Left ventricle myocardium inferior (tissue), 1 donor: Measurements from ENCODE around the gene SPATA9. TPM values are rescaled to one million over a fixed set of nuclear protein-coding genes. Genes with fewer than 3 reads are reported as not detected.
A peak's percentile ranks its signal among the peaks of the same experiment; 100 is the strongest.

Source experiments
- DNase-seq: peaks from one replicate; pipeline ENCODE4 v3.0.0-alpha.2; 2020
- H3K27ac ChIP-seq: fragments of 200-600 bp; replicated peaks from 2 replicates; pipeline ENCODE4 v1.8.0; 2021
- H3K27me3 ChIP-seq: fragments of 200-600 bp; 2 replicates; pipeline ENCODE4 v1.8.0; 2021; ENCODE audit warnings: low read depth
- H3K36me3 ChIP-seq: fragments of 200-600 bp; 2 replicates; pipeline ENCODE4 v1.8.0; 2021
- H3K4me1 ChIP-seq: fragments of 200-600 bp; 2 replicates; pipeline ENCODE4 v1.8.0; 2021
- H3K4me3 ChIP-seq: fragments of 200-600 bp; 2 replicates; pipeline ENCODE4 v1.8.0; 2021; ENCODE audit warnings: mild to moderate bottlenecking, moderate library complexity
- H3K9me3 ChIP-seq: fragments of 200-600 bp; replicated peaks from 2 replicates; pipeline ENCODE4 v1.8.0; 2021
- CTCF ChIP-seq: fragments of 200-600 bp; IDR thresholded peaks from 2 replicates; pipeline ENCODE4 v1.8.0; 2021; ENCODE audit warnings: antibody characterized with exemption, mild to moderate bottlenecking, borderline replicate concordance
- intact Hi-C: fragments of 100-400 bp; cut with micrococcal nuclease; formaldehyde crosslinking; loops from one replicate; pipeline ENCODE4 v1.11.0; 2022
- total RNA-seq: library from RNA; stranded (reverse); fragmentation: NEBNext Ultra II Directional; extraction: Animal tissue kit (Norgen Biotek cat#: 25700); gene quantifications from one replicate; pipeline ENCODE4 v1.2.1, GENCODE V29; 2021
- donor health status: DM: no; HTN: yes; CAD: no; lungs with severe emphysema.

Gene SPATA9
- total RNA-seq, 1 donor from 2014 or later = not detected

- no peaks in the 10 kb centered on the region for H3K9me3 ChIP-seq
- intact Hi-C loops = no loop called here
- DNase-seq = no peak
Measured at GRCh38 chr5:95720094-95720786, 37.4 kb upstream of the SPATA9 start.

GRCh38 chr5:95718738-95719137 lies 35.9 kb upstream of the SPATA9 start:
- TF ChIP-seq CTCF = no peak
- intact Hi-C loops = no loop called here
- no peak overlapping the region for H3K4me3 ChIP-seq

More at GRCh38 chr5:95720094-95720786, 37.4 kb upstream of the SPATA9 start:
- H3K36me3 ChIP-seq = no peaks in the 10 kb centered on the region
- H3K27me3 ChIP-seq = no peaks in the 10 kb centered on the region
- H3K4me1 ChIP-seq = peaks cover 41% of the 10 kb centered on the region
- no peak for TF ChIP-seq CTCF
- H3K27ac ChIP-seq = peak overlapping the region; percentile 51
- no peak overlapping the region for H3K4me3 ChIP-seq

GRCh38 chr5:95718203-95718602 lies 35.4 kb upstream of the SPATA9 start:
- no peak overlapping the region for H3K4me3 ChIP-seq
- H3K27ac ChIP-seq = no peak overlapping the region
- intact Hi-C loops = no loop called here
- TF ChIP-seq CTCF = no peak
- H3K36me3 ChIP-seq = no peaks in the 10 kb centered on the region
- DNase-seq = no peak
- H3K27me3 ChIP-seq = no peaks in the 10 kb centered on the region
- no peaks in the 10 kb centered on the region for H3K9me3 ChIP-seq
- peaks cover 27% of the 10 kb centered on the region for H3K4me1 ChIP-seq

More at GRCh38 chr5:95718738-95719137, 35.9 kb upstream of the SPATA9 start:
- no peaks in the 10 kb centered on the region for H3K36me3 ChIP-seq
- no peaks in the 10 kb centered on the region for H3K9me3 ChIP-seq
- H3K27me3 ChIP-seq = no peaks in the 10 kb centered on the region
- peaks cover 32% of the 10 kb centered on the region for H3K4me1 ChIP-seq
- H3K27ac ChIP-seq = no peak overlapping the region
- no peak for DNase-seq

GRCh38 chr5:95717439-95717838 lies 34.6 kb upstream of the SPATA9 start:
- H3K4me1 ChIP-seq = peaks cover 25% of the 10 kb centered on the region
- no peak overlapping the region for H3K4me3 ChIP-seq
- no peaks in the 10 kb centered on the region for H3K27me3 ChIP-seq
- H3K27ac ChIP-seq = no peak overlapping the region
- TF ChIP-seq CTCF = no peak
- H3K36me3 ChIP-seq = no peaks in the 10 kb centered on the region
- intact Hi-C loops = no loop called here
- no peak for DNase-seq
- no peaks in the 10 kb centered on the region for H3K9me3 ChIP-seq

GRCh38 chr5:95715799-95716461 lies 33.1 kb upstream of the SPATA9 start:
- Histone ChIP-seq H3K4me1 (peaks cover 17% of the 10 kb centered on the region), H3K9me3 (no peaks in the 10 kb centered on the region), H3K27ac (no peak overlapping the region), H3K36me3 (no peaks in the 10 kb centered on the region), H3K27me3 (no peaks in the 10 kb centered on the region), H3K4me3 (no peak overlapping the region)
- intact Hi-C loops = no loop called here
- DNase-seq = no peak
- no peak for TF ChIP-seq CTCF
